HUES6 (cell line): Measurements from ENCODE around the gene SCAF11.
"Not testable (repeated sequence)": the region's sequence is repeated elsewhere in the genome, so short reads cannot be mapped to it uniquely, and the experiment has no call there.

Source experiments
- H3K27ac ChIP-seq: 2 replicates; pipeline ENCODE4 v1.7.0; 2013; ENCODE audit warnings: low read depth, mild to moderate bottlenecking, low read length, inconsistent platforms
- H3K27me3 ChIP-seq: 2 replicates; pipeline ENCODE4 v1.6.1; 2013; ENCODE audit warnings: low read length; ENCODE audit not compliant: control insufficient read depth, insufficient read depth
- H3K36me3 ChIP-seq: 2 replicates; pipeline ENCODE4 v1.6.1; 2013; ENCODE audit warnings: low read length; ENCODE audit not compliant: control insufficient read depth, insufficient read depth
- H3K4me1 ChIP-seq: 2 replicates; pipeline ENCODE4 v1.6.1; 2013; ENCODE audit warnings: low read length; ENCODE audit not compliant: control insufficient read depth, insufficient read depth
- H3K4me3 ChIP-seq: 2 replicates; pipeline ENCODE4 v1.5.1; 2013; ENCODE audit warnings: low read depth, low read length
- H3K9ac ChIP-seq: one replicate; pipeline ENCODE4 v1.6.1; 2013; ENCODE audit warnings: mild to moderate bottlenecking, low read length
- H3K9me3 ChIP-seq: 2 replicates; pipeline ENCODE4 v1.6.1; 2013; ENCODE audit warnings: low read depth, low read length; ENCODE audit not compliant: control insufficient read depth, insufficient read depth

SCAF11 gene

GRCh38 chr12:45990468-45991283, at the start of gene SCAF11:
Gene SCAF11, minus strand, starts transcription at chr12:45990574. Its CDS starts 26,407 bp downstream, at chr12:45964167.
- Histone ChIP-seq H3K36me3 (peaks cover 6% of the 10 kb centered on the region; the same call in 1 of the 2 replicates), H3K9ac (peak within 1 kb of the TSS; percentile 99), H3K27me3 (no peaks in the 10 kb centered on the region), H3K4me1 (peaks cover 21% of the 10 kb centered on the region), H3K9me3 (no peaks in the 10 kb centered on the region), H3K4me3 (peak within 1 kb of the TSS; percentile 88), H3K27ac (peak within 1 kb of the TSS; percentile 88)

GRCh38 chr12:46037066-46037465, 46.7 kb upstream of the SCAF11 start:
- H3K36me3 ChIP-seq, H3K27ac ChIP-seq, H3K27me3 ChIP-seq, H3K9me3 ChIP-seq, H3K4me1 ChIP-seq, H3K4me3 ChIP-seq: not testable (repeated sequence)
- peak overlapping the region; percentile 26 for H3K9ac ChIP-seq

GRCh38 chr12:46027172-46027571, 36.8 kb upstream of the SCAF11 start:
- Histone ChIP-seq H3K36me3 (no peaks in the 10 kb centered on the region), H3K27ac (no peak overlapping the region), H3K27me3 (no peaks in the 10 kb centered on the region), H3K9ac (no peak overlapping the region), H3K9me3 (peaks cover 35% of the 10 kb centered on the region), H3K4me1 (no peaks in the 10 kb centered on the region), H3K4me3 (no peak overlapping the region)

GRCh38 chr12:46024099-46024498, 33.7 kb upstream of the SCAF11 start:
- peaks cover 35% of the 10 kb centered on the region for H3K9me3 ChIP-seq
- H3K27me3 ChIP-seq: no peaks in the 10 kb centered on the region
- H3K4me1 ChIP-seq: no peaks in the 10 kb centered on the region; the same call in 1 of the 2 replicates
- H3K27ac ChIP-seq: no peak overlapping the region
- no peak overlapping the region for H3K4me3 ChIP-seq
- no peak overlapping the region for H3K9ac ChIP-seq
- no peaks in the 10 kb centered on the region for H3K36me3 ChIP-seq

- Histone ChIP-seq H3K9ac (no peak overlapping the region), H3K27me3 (no peaks in the 10 kb centered on the region), H3K9me3 (peaks cover 14% of the 10 kb centered on the region), H3K4me1 (no peaks in the 10 kb centered on the region; the same call in 1 of the 2 replicates), H3K36me3 (no peaks in the 10 kb centered on the region), H3K27ac (no peak overlapping the region), H3K4me3 (no peak overlapping the region)
Measured at GRCh38 chr12:46020768-46021167, 30.4 kb upstream of the SCAF11 start.

- H3K36me3 ChIP-seq, H3K27ac ChIP-seq, H3K9ac ChIP-seq, H3K4me1 ChIP-seq, H3K9me3 ChIP-seq, H3K4me3 ChIP-seq, H3K27me3 ChIP-seq: not testable (repeated sequence)
Measured at GRCh38 chr12:46018712-46019111, 28.3 kb upstream of the SCAF11 start.

- not testable (repeated sequence) for H3K9ac ChIP-seq, H3K4me1 ChIP-seq, H3K4me3 ChIP-seq, H3K27me3 ChIP-seq, H3K9me3 ChIP-seq, H3K27ac ChIP-seq, H3K36me3 ChIP-seq
Measured at GRCh38 chr12:46017866-46018375, 27.5 kb upstream of the SCAF11 start.

- H3K9me3 ChIP-seq: peaks cover 9% of the 10 kb centered on the region; the same call in 1 of the 2 replicates
- H3K36me3 ChIP-seq: no peaks in the 10 kb centered on the region
- peaks cover 7% of the 10 kb centered on the region for H3K4me1 ChIP-seq
- H3K9ac ChIP-seq: no peak overlapping the region
- no peak overlapping the region for H3K27ac ChIP-seq
- H3K4me3 ChIP-seq: no peak overlapping the region
- no peaks in the 10 kb centered on the region for H3K27me3 ChIP-seq
Measured at GRCh38 chr12:46005823-46006222, 15.4 kb upstream of the SCAF11 start.

- no peaks in the 10 kb centered on the region for H3K27me3 ChIP-seq
- peaks cover 7% of the 10 kb centered on the region for H3K4me1 ChIP-seq
- no peak overlapping the region for H3K9ac ChIP-seq
- peaks cover 11% of the 10 kb centered on the region for H3K9me3 ChIP-seq
- no peaks in the 10 kb centered on the region for H3K36me3 ChIP-seq
- H3K4me3 ChIP-seq: no peak overlapping the region
- H3K27ac ChIP-seq: no peak overlapping the region
Measured at GRCh38 chr12:46005151-46005797, 14.9 kb upstream of the SCAF11 start.

GRCh38 chr12:46004715-46005114, 14.3 kb upstream of the SCAF11 start:
- H3K36me3 ChIP-seq: no peaks in the 10 kb centered on the region
- no peaks in the 10 kb centered on the region for H3K27me3 ChIP-seq
- H3K9ac ChIP-seq: no peak overlapping the region
- H3K9me3 ChIP-seq: peaks cover 13% of the 10 kb centered on the region
- no peak overlapping the region for H3K4me3 ChIP-seq
- no peak overlapping the region for H3K27ac ChIP-seq
- H3K4me1 ChIP-seq: peaks cover 7% of the 10 kb centered on the region

GRCh38 chr12:46000076-46000475, 9.7 kb upstream of the SCAF11 start:
- H3K9ac ChIP-seq, H3K27me3 ChIP-seq, H3K4me3 ChIP-seq, H3K27ac ChIP-seq, H3K36me3 ChIP-seq, H3K4me1 ChIP-seq: not testable (repeated sequence)
- H3K9me3 ChIP-seq: peaks cover 23% of the 10 kb centered on the region
